Mammary epithelial cell (primary cell): Measurements from ENCODE around the gene SIGLEC9.

ENCODE experiments used
- CTCF ChIP-seq, 2 donors: IDR thresholded peaks in 1 of 2; conservative IDR thresholded peaks in 1 of 2; 2 replicates each; pipeline ENCODE4 v1.5.1; 2011 to 2012; ENCODE audit warnings: inconsistent platforms in 2 of 2, low read length in 2 of 2, mild to moderate bottlenecking in 2 of 2, control low read depth in 1 of 2, low read depth in 1 of 2; ENCODE audit not compliant: insufficient read depth in 1 of 2; ENCODE audit errors: extremely low read depth in 1 of 2
- EZH2 ChIP-seq: IDR thresholded peaks from 2 replicates; pipeline ENCODE4 v1.6.1; 2012; ENCODE audit warnings: low read length, inconsistent platforms, borderline replicate concordance

GRCh38 chr19:51137792-51138425 lies 13.2 kb downstream of the SIGLEC9 start:
- TF ChIP-seq CTCF (conservative IDR thresholded peaks at IDR 0.05 in 1 of 2, IDR thresholded peaks at IDR 0.05 in 1 of 2; ENCODE audit: extremely low read depth in 1 of 2, insufficient read depth in 1 of 2, low read depth in 1 of 2, low read length in 2 of 2) (no peak), EZH2 (no peak)
